SJSA1 (cell line): Measurements from ENCODE around the gene SMYD4. TPM values are rescaled to one million over a fixed set of nuclear protein-coding genes. Genes with fewer than 3 reads are reported as not detected.

Experiments used
- DNase-seq, 2 experiments: peaks; one replicate each; pipeline ENCODE4 v3.0.0-alpha.2; 2015 to 2020; ENCODE audit warnings: low spot score in 2 of 2, low read depth in 1 of 2
- H3K27ac ChIP-seq: fragments of 250-450 bp; sonication (Bioruptor Pico); 2 replicates; pipeline ENCODE4 v1.5.1; 2020; ENCODE audit warnings: mild to moderate bottlenecking, moderate library complexity
- H3K27me3 ChIP-seq: fragments of 250-450 bp; sonication (Bioruptor Pico); replicated peaks from 2 replicates; pipeline ENCODE4 v1.5.1; 2020; ENCODE audit warnings: mild to moderate bottlenecking, moderate library complexity
- H3K36me3 ChIP-seq: fragments of 250-450 bp; sonication (Bioruptor Pico); 2 replicates; pipeline ENCODE4 v1.5.1; 2020; ENCODE audit warnings: mild to moderate bottlenecking
- H3K4me1 ChIP-seq: fragments of 250-450 bp; sonication (Bioruptor Pico); replicated peaks from 2 replicates; pipeline ENCODE4 v1.6.1; 2021; ENCODE audit warnings: mild to moderate bottlenecking
- H3K4me3 ChIP-seq: fragments of 250-450 bp; sonication (Bioruptor Pico); 2 replicates; pipeline ENCODE4 v1.5.1; 2020; ENCODE audit warnings: mild to moderate bottlenecking
- H3K9me3 ChIP-seq: fragments of 250-450 bp; sonication (Bioruptor Pico); replicated peaks from 2 replicates; pipeline ENCODE4 v1.5.1; 2020; ENCODE audit warnings: mild to moderate bottlenecking
- total RNA-seq: library from RNA; depleted of rRNA; stranded (reverse); fragments of >200 nt; shearing (Covaris generic); gene quantifications from 2 replicates; pipeline ENCODE4 v1.2.3, GENCODE V29; 2014; rRNA removed

SMYD4 gene
- total RNA-seq, 1 experiment from 2014 or later, result 6.3 TPM

DNA sequence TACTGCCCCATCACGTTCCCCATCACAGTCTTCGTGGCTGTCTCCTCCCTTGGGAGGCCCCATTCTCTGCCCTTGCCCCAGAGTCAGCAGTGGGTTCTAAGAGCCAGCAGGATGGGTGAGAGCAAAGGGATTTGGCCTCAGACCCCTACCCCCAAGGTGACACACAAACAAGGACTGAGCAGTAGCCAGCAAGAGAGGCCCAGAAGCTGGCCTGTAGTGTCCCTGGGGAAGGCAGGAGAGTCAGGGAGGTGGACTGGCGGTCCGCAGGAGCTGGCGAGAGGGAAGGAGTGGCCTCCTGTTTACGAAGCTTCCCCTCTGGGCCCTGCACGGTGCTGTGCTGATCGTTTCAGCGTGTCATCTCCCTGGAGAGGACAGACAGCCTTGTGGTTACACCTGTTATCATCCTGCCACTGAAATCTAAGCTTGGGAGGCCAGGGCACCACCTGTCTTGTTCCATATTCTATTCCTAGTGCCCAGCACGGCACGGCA is 96.8 kb downstream of the SMYD4 start:
- no peak overlapping the region for H3K27ac ChIP-seq
- H3K36me3 ChIP-seq, result peaks cover 5% of the 10 kb centered on the region
- H3K9me3 ChIP-seq, result no peaks in the 10 kb centered on the region
- H3K4me1 ChIP-seq, result peaks cover 6% of the 10 kb centered on the region; the same call in 1 of the 2 replicates
- no peaks in the 10 kb centered on the region for H3K27me3 ChIP-seq
- H3K4me3 ChIP-seq, result no peak overlapping the region
- DNase-seq, result no peak

DNA sequence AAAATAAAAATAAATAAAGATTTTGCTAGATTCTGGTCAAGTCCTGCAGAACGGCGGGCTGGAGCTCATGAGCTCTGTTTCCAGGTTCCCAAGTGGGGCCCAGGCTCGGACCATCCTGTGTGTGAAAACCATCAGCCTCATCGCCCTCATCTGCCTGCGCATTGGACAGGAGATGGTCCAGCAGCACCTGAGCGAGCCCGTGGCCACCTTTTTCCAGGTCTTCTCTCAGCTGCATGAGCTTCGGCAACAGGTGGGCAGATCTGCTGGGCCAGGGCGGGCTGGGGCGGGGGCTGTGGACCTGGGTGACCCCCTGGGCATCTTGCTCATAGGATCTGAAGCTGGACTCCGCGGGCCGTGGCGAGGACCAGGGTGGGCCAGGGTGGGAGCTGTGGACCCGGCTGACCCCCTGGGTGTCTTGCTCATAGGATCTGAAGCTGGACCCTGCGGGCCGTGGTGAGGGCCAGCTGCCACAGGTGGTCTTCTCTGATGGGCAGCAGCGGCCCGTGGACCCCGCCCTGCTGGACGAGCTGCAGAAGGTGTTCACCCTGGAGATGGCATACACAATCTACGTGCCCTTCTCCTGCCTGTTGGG is 97.4 kb downstream of the SMYD4 start:
- H3K9me3 ChIP-seq, result no peaks in the 10 kb centered on the region
- H3K4me1 ChIP-seq, result peaks cover 6% of the 10 kb centered on the region; the same call in 1 of the 2 replicates
- no peak overlapping the region for H3K4me3 ChIP-seq
- peaks cover 7% of the 10 kb centered on the region for H3K36me3 ChIP-seq
- H3K27me3 ChIP-seq, result no peaks in the 10 kb centered on the region
- DNase-seq, result no peak
- H3K27ac ChIP-seq, result no peak overlapping the region

DNA sequence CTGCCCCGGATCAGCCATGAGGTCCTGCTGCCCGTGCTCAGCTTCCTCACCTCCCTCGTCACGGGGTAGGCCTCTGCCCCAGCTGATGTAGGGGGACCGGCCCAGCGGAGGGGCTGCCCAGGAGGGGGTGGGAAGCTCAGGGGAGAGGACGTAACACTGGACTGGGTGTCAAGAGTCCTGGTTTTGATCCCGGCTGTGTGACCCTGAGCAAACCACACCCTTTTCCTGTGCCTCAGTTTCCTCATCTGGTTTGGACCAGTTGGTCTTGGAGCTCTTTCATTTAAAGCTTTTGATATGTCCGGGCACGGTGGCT is 98.6 kb downstream of the SMYD4 start:
- no peaks in the 10 kb centered on the region for H3K9me3 ChIP-seq
- no peak overlapping the region for H3K4me3 ChIP-seq
- peaks cover 14% of the 10 kb centered on the region for H3K36me3 ChIP-seq
- no peaks in the 10 kb centered on the region for H3K27me3 ChIP-seq
- H3K4me1 ChIP-seq, result no peaks in the 10 kb centered on the region
- H3K27ac ChIP-seq, result no peak overlapping the region
- DNase-seq, result no peak

DNA sequence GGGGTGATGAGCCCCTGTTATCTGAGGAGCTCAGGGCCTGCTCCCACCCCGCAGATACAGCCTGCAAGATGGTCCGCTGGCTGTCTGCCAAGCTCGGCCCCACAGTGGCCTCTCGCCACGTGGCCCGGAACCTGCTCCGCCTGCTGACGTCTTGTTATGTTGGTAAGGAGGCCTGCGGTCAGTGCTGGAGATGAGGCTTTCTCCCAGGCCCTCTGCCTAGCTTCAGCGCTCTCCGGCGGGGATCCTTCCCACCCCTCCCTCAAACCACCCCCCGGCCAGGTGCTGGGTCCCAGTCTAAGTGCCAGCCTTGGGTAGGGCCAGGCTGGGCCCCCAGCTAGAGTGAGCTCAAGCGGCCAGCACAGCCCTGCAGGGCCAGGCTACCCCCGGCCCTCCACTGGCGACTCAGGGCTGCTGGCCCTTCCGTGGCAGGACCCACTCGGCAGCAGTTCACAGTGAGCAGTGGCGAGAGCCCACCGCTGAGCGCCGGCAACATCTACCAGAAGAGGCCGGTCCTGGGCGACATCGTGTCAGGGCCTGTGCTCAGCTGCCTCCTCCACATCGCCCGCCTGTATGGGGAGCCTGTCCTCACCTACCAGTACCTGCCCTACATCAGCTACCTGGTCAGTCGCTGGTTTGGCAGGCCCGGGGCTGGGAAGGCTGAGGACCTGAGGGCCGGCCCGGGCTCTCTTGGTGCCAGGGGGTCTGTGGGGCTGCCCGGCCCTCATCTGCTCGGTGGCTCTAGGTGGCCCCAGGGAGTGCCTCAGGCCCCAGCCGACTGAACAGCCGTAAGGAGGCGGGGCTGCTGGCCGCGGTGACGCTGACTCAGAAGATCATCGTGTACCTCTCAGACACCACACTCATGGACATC is 99.1 kb downstream of the SMYD4 start:
- Histone ChIP-seq H3K9me3 (no peaks in the 10 kb centered on the region), H3K36me3 (peaks cover 14% of the 10 kb centered on the region), H3K27me3 (no peaks in the 10 kb centered on the region), H3K27ac (no peak overlapping the region), H3K4me3 (no peak overlapping the region), H3K4me1 (no peaks in the 10 kb centered on the region)
- peak in 1 of 2 experiments; percentile 64 for DNase-seq

DNA sequence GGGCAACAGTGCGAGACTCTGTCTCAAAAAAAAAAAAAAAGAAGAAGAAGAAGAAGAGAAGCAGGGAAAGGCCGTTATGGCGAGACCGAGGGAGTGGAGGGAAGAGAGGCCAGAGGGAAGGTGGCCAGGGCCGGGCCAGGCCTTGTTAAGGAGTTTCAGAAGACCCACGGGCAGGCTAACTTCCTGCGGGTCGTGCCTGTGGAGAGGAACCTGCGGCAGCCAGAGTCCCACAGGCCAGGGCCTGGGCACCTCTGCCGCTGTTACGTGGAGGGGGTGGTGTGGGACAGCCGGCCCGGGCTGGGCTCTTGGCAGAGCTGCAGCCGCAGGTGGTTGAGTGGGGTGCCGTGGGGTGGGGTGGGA is 99.8 kb downstream of the SMYD4 start:
- H3K36me3 ChIP-seq, result peaks cover 14% of the 10 kb centered on the region
- no peaks in the 10 kb centered on the region for H3K27me3 ChIP-seq
- H3K9me3 ChIP-seq, result no peaks in the 10 kb centered on the region
- peaks cover 5% of the 10 kb centered on the region for H3K4me1 ChIP-seq
- no peak overlapping the region for H3K27ac ChIP-seq
- no peak overlapping the region for H3K4me3 ChIP-seq
- no peak for DNase-seq

Other genes starting within 250 kb of the SMYD4 start
- 2.0 and 3.4 TPM in 2 replicates for gene SLC43A2, start 201.1 kb downstream of the SMYD4 start, total RNA-seq
- 0.16 TPM in 2 replicates for gene SCARF1, start 184.2 kb downstream of the SMYD4 start, total RNA-seq
- 0.22 and 1.0 TPM in 2 replicates for gene RILP, start 180.0 kb downstream of the SMYD4 start, total RNA-seq
- 47.1 and 73.3 TPM in 2 replicates for gene PRPF8, start 145.0 kb downstream of the SMYD4 start, total RNA-seq
- 0.34 and 0.95 TPM in 2 replicates for gene TLCD2, start 119.5 kb downstream of the SMYD4 start, total RNA-seq
- 5.1 and 10.8 TPM in 2 replicates for gene WDR81, start 105.2 kb downstream of the SMYD4 start, total RNA-seq
- gene SERPINF2, start 87.0 kb downstream of the SMYD4 start, total RNA-seq, result not detected in 2 replicates
- not detected in 2 replicates for gene SERPINF1, start 67.8 kb downstream of the SMYD4 start, total RNA-seq
- 24.2 and 34.3 TPM in 2 replicates for gene RPA1, start 103 bp upstream of the SMYD4 start, total RNA-seq
- not detected in 2 replicates for gene RTN4RL1, start 195.4 kb upstream of the SMYD4 start, total RNA-seq
- gene DPH1, start 200.3 kb upstream of the SMYD4 start, total RNA-seq, result 21.0 and 24.9 TPM in 2 replicates
- gene OVCA2, start 212.1 kb upstream of the SMYD4 start, total RNA-seq, result 66.0 and 79.9 TPM in 2 replicates
- 28.8 and 31.3 TPM in 2 replicates for gene HIC1, start 225.2 kb upstream of the SMYD4 start, total RNA-seq